NCI-H345 (cell line): ENCODE results near the gene ZBTB43.
A peak's percentile ranks its signal among the peaks of the same experiment; 100 is the strongest.
"Not testable (repeated sequence)": the region's sequence is repeated elsewhere in the genome, so short reads cannot be mapped to it uniquely, and the experiment has no call there.

Experiments
- DNase-seq: peaks from one replicate; lab custom pipeline; 2025; lab: John Stamatoyannopoulos, UW

ZBTB43 gene

GRCh38 chr9:126804696-126805553 is at the start of gene ZBTB43:
ZBTB43 (plus strand) TSS chr9:126805040; CDS start chr9:126832510, 27,470 bp downstream.
- DNase-seq = peak; percentile 97

GRCh38 chr9:126755317-126755875 is 49.4 kb upstream of the ZBTB43 start:
- DNase-seq = no peak

- no peak for DNase-seq
Observed at GRCh38 chr9:126756238-126756637, 48.6 kb upstream of the ZBTB43 start.

- DNase-seq = peak; percentile 98
Observed at GRCh38 chr9:126756876-126757415, 47.9 kb upstream of the ZBTB43 start.

GRCh38 chr9:126758916-126759585 is 45.8 kb upstream of the ZBTB43 start:
- no peak for DNase-seq

GRCh38 chr9:126761274-126761673 is 43.6 kb upstream of the ZBTB43 start:
- DNase-seq = no peak

GRCh38 chr9:126763130-126763764 is 41.6 kb upstream of the ZBTB43 start:
- DNase-seq = no peak

GRCh38 chr9:126773004-126773607 is 31.7 kb upstream of the ZBTB43 start:
- no peak for DNase-seq

GRCh38 chr9:126775926-126776325 is 28.9 kb upstream of the ZBTB43 start:
- DNase-seq = no peak

- no peak for DNase-seq
Observed at GRCh38 chr9:126777733-126778132, 27.1 kb upstream of the ZBTB43 start.

- no peak for DNase-seq
Observed at GRCh38 chr9:126778141-126778540, 26.7 kb upstream of the ZBTB43 start.

- DNase-seq = not testable (repeated sequence)
Observed at GRCh38 chr9:126778696-126779095, 26.1 kb upstream of the ZBTB43 start.

- peak; percentile 84 for DNase-seq
Observed at GRCh38 chr9:126781186-126782052, 23.4 kb upstream of the ZBTB43 start.

GRCh38 chr9:126782053-126782388 is 22.8 kb upstream of the ZBTB43 start:
- no peak for DNase-seq

- DNase-seq = no peak
Observed at GRCh38 chr9:126783949-126784348, 20.9 kb upstream of the ZBTB43 start.

- DNase-seq = no peak
Observed at GRCh38 chr9:126784401-126784800, 20.4 kb upstream of the ZBTB43 start.

- DNase-seq = not testable (repeated sequence)
Observed at GRCh38 chr9:126784841-126785240, 20.0 kb upstream of the ZBTB43 start.

- DNase-seq = no peak
Observed at GRCh38 chr9:126788046-126788445, 16.8 kb upstream of the ZBTB43 start.

- DNase-seq = no peak
Observed at GRCh38 chr9:126788634-126789349, 16.0 kb upstream of the ZBTB43 start.

- no peak for DNase-seq
Observed at GRCh38 chr9:126790561-126790960, 14.3 kb upstream of the ZBTB43 start.
